Ishikawa (cell line): ENCODE measurements around the gene DSG1.

Source experiments
- CEBPB ChIP-seq: IDR thresholded peaks from 2 replicates; pipeline ENCODE4 v1.6.1; 2012
- EP300 ChIP-seq: IDR thresholded peaks from 2 replicates; pipeline ENCODE4 v1.6.1; 2012; ENCODE audit warnings: borderline replicate concordance
- FOXM1 ChIP-seq: IDR thresholded peaks from 2 replicates; pipeline ENCODE4 v1.6.1; 2012; ENCODE audit warnings: low read depth, borderline replicate concordance
- NFIC ChIP-seq: IDR thresholded peaks from 2 replicates; pipeline ENCODE4 v1.6.1; 2012
- RAD21 ChIP-seq: IDR thresholded peaks from 2 replicates; pipeline ENCODE4 v1.6.1; 2012; ENCODE audit warnings: low read depth
- REST ChIP-seq: IDR thresholded peaks from 2 replicates; pipeline ENCODE4 v1.6.1; 2012; ENCODE audit warnings: low read depth, mild to moderate bottlenecking
- TAF1 ChIP-seq: IDR thresholded peaks from 2 replicates; pipeline ENCODE4 v1.6.1; 2012; ENCODE audit warnings: low read depth, mild to moderate bottlenecking
- TEAD4 ChIP-seq: IDR thresholded peaks from 2 replicates; pipeline ENCODE4 v1.6.1; 2012

- TF ChIP-seq NFIC (no peak), TAF1 (no peak), RAD21 (no peak), TEAD4 (no peak), FOXM1 (no peak), CEBPB (no peak), REST (no peak), EP300 (no peak)
Observed at GRCh38 chr18:31281437-31281836, 36.5 kb upstream of the DSG1 start.
